ENCODE data around the gene FAM3D. TPM values are rescaled to one million over a fixed set of nuclear protein-coding genes. Genes with fewer than 3 reads are reported as not detected.

FAM3D gene
- total RNA-seq, 1 experiment from 2014 or later: not detected

DNA sequence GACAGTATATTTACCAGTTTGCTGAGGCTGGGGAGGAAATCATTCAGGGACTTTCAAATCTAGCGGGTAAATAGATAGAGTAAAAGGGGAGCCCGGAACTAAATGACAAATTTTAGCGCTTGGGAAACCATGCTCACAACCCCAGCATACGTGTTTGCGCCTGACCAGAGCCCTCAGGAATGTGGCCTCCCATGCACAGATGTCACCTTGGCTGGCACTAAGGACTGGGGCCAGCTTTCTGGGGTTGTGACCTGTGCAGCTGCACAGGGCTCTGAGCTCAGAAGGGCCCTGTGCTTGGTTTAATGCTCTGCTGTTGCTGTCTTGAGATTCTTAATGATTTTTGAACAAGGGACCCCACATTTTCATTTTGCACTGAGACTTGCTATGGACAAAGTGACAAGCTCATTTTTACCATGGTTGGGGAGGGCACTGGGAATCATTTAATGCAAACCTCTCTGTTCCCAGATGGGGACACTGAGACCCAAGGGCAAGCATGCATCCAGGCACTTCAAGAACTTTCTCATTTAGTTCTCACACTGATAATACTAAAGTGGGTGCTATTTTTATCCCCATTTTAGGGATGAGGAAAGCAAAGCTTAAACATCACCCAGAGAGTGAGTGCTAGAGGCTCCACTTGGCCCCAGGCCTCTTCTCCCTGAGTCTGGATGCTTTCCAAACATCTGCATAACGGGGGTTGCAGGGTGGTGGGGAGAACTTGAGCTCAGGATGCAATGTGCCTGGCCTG lies 45.3 kb downstream of the FAM3D start:
- in situ Hi-C loops (cut with HindIII; ENCODE audit: low pct_unique_long_range_greater_than_20kb, low sequenced_read_pairs): no loop called here
- DNase-seq (ENCODE audit: low read depth): no peak

DNA sequence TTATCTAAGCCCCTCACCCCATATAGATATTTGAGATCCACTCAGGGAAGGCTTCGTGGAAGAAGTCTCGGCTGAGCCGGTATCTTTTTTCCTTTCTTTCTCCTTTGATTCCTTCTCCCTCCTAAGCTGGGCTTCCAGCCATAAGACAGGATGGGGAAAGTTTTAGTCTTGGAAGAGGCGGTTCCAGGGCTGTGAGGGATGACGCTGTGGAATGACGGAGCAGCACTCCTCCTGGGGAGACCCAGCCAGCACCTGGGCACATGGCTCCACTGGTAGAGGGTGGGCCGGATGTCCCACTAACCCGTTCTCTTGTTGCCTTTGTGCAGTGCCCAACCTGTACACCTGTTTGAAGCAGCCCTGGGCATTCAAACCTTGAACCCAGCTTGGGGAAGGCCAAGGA lies 46.2 kb downstream of the FAM3D start:
- DNase-seq (ENCODE audit: low read depth): no peak
- in situ Hi-C loops (cut with HindIII; ENCODE audit: low pct_unique_long_range_greater_than_20kb, low sequenced_read_pairs): no loop called here

DNA sequence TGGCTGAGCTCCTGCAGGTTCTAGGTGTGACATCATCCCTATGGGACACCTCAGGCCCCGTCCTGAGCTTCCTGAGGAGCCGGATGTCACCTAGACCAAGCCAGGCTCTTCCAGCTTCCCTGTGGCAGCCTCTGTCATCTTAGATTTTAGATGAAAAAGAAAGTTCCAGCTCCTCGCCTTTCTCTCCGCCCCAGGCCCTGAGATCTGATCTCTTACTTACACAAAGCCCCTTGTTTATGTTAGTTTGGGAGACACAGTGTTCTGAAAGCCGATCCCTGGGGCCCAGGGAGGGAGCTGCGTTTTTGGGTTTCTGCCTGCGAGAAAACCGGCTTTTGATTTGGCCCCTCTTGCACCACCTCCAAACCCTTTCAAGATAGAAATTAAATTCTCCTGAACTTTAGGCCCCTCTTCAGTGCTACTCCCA lies 49.2 kb downstream of the FAM3D start:
- no peak for DNase-seq (ENCODE audit: low read depth)
- in situ Hi-C loops (cut with HindIII; ENCODE audit: low pct_unique_long_range_greater_than_20kb, low sequenced_read_pairs): no loop called here

DNA sequence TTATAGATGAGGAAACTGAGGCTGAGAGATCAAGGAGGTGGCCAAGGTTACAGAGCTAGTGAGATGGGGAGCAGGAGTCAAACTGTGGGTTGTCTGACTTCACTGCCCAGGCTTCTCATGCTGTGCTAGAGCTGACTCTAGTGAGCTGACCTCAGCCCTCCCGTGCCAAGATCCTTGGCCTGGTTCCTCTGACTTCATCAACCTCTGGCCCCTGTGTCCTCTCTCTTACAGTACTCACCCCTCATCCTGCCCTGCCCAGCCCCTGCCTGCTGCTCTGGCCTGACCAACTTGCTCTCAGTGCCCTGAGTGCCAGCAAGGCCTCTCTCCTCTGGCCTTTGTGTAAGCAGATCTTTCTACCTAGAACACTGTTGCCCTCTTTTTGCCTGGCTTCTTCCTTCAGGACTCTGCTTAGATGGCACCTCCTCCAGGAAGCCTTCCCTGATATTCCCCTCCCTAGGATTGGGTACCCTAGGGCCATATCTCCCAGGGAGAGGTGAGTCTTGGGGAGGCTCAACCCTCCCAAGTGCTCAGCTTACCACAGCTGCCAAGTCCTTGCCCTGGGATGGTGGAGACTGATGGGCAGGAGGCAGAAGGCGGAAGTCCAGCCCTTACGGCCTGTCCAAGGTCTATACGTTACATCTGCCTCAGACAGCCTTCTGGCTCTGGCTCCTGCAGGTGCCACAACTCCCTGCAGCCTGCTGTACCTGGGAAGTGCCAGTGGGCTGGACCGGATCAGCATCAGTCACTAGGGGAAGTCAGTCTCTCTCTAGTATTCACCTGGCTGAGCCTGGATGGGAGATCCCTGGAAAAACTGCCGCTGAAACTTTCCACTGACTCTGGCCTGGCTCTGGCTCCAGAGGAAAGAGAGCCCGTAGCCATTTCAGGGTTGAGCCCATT lies 53.1 kb downstream of the FAM3D start:
- in situ Hi-C loops (cut with HindIII; ENCODE audit: low pct_unique_long_range_greater_than_20kb, low sequenced_read_pairs): no loop called here
- DNase-seq (ENCODE audit: low read depth): no peak

DNA sequence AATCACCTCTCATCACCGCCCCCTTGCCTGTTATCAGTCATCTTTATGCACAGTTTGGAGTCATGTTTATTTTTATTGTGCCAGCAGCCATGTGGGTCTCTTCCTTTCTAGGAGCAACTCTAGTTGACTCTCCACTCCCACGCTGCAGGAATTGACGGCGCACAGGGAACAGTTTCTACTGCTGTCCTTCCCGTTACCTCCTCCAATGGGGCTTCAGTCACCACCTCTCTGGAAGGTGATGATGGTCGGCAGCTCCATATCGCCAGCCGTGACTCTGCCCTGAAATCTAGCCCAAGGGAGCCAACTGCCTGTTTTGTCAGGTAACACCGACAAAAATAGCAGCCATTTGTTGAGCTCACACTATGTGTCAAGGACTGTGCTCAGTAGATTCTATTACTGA lies 53.7 kb downstream of the FAM3D start:
- DNase-seq (ENCODE audit: low read depth): no peak
- in situ Hi-C loops (cut with HindIII; ENCODE audit: low pct_unique_long_range_greater_than_20kb, low sequenced_read_pairs): no loop called here

DNA sequence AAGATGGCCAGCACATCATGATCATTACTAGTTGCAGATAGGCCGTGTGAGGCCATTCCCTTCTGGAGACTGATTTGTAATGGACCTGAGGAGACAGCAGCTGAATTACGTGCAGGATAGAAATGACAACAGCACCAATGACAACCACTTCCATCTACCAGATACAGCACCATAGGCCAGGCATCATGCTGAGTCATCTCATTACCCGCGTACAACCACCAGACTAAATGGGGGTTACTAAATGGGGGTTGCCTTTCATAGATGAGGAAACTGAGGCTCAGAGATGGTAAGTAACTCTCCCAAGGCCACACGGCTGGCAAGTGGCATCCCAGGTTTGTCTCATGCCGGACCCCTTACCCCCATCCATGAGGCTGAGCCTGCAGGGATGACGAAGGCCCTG lies 56.6 kb downstream of the FAM3D start:
- DNase-seq (ENCODE audit: low read depth): peak; percentile 69
- in situ Hi-C loops (cut with HindIII; ENCODE audit: low pct_unique_long_range_greater_than_20kb, low sequenced_read_pairs): no loop called here

DNA sequence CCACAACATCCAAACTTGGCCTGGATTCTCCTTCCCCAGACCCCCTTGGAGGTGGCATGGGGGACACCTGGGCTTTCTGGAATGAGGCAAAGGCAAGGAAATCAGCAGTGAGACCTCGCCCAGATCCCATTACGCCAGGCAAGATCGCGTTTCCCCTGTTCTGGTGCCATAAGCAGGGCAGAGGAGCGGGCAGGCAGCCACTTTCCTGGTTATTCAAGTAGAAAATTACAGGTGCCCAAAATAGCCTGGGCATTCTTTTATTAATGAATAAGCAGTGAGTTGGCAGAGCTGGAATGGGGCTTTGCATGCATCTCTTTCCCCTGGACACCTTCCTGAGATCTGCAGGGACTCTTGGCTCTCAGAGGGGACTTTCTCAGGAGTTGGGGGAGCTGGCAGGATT lies 57.9 kb downstream of the FAM3D start:
- DNase-seq (ENCODE audit: low read depth): peak; percentile 81
- in situ Hi-C loops (cut with HindIII; ENCODE audit: low pct_unique_long_range_greater_than_20kb, low sequenced_read_pairs): no loop called here

DNA sequence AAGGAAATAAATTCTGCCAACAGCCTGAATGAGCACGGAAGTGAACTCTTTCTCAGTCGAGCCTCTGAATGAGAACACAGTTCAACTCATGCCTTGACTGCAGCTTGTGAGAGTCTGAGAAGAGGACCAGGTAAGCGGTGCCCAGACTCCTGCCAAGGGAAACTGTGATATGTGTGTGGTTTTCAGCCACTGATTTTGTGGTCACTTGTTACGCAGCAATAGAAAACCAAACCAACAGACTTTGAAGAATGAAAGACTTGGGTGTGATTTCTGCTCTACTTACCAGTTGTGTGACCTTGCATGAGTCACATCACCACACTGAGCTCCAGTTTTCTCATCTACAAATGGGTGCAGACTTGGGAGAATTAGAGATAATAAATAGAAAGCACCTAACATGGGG lies 58.8 kb downstream of the FAM3D start:
- DNase-seq (ENCODE audit: low read depth): peak; percentile 54
- in situ Hi-C loops (cut with HindIII; ENCODE audit: low pct_unique_long_range_greater_than_20kb, low sequenced_read_pairs): no loop called here

DNA sequence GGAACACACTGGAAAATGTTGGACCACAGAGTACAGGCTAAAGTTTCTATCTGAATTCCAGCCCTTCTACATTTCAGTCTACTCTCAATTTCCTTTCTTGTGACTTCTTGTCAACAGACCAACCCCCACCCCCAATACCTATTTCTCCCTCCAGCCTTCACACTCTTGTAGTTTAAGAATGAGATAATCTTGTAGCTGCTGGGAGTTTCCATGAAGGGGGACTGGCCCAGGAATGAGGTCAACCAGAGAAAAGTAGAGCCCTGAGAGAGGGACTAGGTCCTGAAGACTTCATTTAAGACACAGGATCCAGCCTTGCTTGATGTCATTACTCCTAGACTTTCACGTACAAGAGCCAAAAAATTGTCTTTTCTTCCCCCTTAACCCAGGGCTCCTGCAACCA lies 59.9 kb downstream of the FAM3D start:
- DNase-seq (ENCODE audit: low read depth): no peak
- in situ Hi-C loops (cut with HindIII; ENCODE audit: low pct_unique_long_range_greater_than_20kb, low sequenced_read_pairs): no loop called here

DNA sequence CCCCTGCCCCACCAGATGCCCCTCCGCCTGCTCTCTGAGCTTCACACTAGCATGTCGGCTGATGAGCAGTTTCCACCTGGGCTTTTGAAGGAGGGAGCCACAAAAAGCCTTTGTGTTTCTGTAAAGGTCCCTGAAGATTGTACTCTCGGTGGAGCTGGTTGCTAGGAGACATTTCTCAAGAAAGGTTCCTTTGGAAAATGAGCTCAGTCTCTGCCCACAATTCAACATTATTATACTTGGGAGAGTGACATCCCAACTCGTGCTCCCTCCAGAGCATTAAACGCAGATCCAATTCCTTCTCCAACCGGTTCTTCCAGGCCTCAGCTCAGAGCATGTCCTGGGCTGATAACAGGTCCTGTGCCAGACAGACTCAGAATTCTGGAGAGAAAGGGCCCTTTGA lies 62.5 kb downstream of the FAM3D start:
- no peak for DNase-seq (ENCODE audit: low read depth)
- in situ Hi-C loops (cut with HindIII; ENCODE audit: low pct_unique_long_range_greater_than_20kb, low sequenced_read_pairs): no loop called here

DNA sequence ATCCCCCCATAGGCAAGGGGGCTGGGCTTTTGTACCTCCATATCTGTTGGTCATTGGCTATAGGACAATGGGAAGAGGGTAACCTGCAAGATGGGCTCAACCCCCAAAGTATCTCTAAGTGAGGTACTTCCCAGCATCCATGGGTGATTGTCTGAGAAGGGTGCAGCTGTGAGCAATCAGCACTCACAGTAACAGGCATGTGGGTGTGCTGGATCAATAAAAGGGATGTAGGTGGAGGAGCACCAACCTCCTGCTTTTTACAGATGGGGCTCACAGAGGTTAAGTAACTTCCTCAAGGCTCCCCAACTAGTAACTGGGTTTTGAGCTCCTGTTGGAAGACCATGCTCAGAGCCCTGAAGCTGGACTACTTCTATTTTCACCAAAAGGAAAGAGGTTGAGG lies 63.0 kb downstream of the FAM3D start:
- in situ Hi-C loops (cut with HindIII; ENCODE audit: low pct_unique_long_range_greater_than_20kb, low sequenced_read_pairs): no loop called here
- no peak for DNase-seq (ENCODE audit: low read depth)

DNA sequence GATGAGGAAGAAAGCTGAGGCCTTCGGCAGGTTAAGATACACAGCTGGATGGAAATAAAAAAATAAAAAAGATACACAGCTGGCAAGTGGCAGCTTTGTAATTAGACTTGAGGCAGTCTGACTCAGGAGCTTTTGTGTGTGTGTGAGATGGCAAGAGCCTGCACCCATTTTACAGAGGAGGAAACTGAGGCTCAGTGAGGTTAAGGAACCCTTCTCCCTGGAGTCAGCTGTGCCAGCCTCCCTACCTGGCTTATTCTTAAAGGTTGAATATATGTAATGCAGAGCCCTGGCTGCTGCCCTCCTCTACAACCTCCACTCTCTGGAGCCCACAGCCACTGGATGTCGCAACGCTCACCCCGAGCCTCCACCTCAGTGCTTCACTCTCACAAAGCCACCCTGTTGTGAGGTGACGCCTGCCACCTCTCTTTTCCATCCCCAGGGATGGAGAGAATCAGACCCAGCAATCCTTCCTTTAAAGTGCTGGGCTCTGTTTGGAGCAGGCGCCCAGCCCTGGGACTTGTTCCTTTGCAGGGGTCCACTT lies 68.7 kb downstream of the FAM3D start:
- no peak for DNase-seq (ENCODE audit: low read depth)
- in situ Hi-C loops (cut with HindIII; ENCODE audit: low pct_unique_long_range_greater_than_20kb, low sequenced_read_pairs): no loop called here

DNA sequence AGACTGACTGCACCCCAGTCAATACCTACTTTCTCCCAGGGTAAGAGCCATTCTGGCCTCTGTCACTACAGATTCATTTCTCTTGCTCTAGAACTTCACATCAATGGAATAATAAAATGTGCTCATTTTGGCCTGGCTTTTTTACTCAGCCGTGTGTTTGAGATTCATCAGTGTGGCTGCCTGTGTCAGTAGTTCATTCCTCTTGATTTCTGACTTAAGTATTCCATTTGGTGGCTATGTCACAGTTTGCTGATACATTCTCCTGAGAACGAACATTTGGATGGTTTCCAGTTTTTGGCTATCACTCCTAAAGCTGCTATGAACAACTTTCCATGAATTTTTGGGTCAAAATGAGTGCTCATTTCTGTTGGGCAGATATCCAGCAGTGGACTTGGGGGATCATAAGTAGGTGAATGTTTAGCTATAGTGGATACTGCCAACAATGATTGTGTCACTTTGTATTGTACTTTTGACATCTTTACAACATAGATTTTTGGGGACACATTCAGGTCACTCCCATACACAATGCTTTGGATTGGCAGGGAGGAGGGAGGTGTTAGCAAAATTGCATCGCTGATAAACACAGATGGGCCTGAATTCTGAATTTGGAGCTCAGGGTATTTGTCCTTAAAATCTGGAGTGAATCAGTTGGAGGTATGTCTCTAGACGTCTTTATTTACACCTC lies 69.6 kb downstream of the FAM3D start:
- in situ Hi-C loops (cut with HindIII; ENCODE audit: low pct_unique_long_range_greater_than_20kb, low sequenced_read_pairs): no loop called here
- no peak for DNase-seq (ENCODE audit: low read depth)

DNA sequence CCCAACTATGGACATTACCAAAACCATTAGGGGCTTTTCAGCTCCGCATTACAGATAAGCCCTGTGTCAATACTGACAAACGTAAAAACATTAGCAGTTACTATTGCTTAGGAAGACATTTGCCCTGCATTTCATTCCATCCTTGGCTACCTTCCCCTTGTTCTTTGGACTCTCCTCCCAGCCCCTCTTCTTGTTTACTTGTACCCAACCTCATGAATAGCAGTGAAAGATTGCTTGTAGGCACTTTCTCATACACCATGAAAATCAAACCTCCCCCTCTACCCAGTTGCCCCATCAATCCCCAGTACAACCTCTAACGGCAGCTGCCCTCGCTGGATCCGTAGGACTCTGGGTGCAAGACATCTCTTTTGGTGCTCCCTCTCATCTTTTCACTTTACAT lies 72.5 kb downstream of the FAM3D start:
- DNase-seq (ENCODE audit: low read depth): no peak
- in situ Hi-C loops (cut with HindIII; ENCODE audit: low pct_unique_long_range_greater_than_20kb, low sequenced_read_pairs): no loop called here

DNA sequence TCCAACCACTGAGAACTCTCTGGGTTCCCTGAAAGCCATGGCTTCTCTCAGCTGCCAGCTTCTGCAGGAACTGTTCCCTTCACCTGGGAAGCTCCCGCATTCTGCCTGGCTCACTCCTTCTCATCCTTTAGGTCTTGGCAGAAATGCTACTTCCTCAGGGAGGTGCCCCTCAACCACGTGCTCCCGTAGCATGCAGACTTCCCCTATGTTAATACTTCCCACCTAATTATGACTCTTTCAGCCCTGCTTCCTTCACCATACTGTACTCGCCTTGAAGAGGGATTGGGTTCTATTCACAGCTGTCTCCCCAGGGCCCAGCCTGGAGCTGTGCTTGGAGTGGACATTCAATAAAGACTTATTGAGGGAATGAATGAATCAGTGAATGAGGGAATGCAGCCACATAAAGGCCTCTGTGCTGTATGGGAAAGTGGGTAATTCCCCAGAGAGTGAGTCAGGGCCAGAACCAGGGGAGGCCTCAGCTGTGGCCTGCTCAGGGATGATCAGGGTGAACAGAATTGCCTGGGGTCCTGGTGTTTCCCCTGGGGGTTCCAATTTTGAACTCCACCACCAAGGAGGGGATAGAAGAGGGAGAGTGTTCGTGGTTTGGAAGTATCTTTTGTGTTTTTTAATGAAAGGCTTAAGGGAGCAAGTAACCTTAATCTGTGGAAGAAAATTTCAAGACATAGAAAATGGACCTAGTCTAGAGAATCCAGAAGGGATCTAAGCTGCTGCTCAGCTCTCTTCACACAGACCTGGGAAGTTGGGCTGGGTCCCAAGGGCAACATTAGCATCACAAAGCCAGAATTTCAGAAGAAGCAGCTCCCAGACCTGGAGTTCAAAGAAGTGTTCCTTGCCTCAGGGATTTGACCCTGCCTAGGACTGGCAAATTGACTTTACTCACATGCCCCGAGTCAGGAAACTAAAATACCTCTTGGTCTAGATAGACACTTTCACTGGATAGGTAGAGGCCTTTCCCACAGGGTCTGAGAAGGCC lies 74.8 kb downstream of the FAM3D start:
- DNase-seq (ENCODE audit: low read depth): no peak
- in situ Hi-C loops (cut with HindIII; ENCODE audit: low pct_unique_long_range_greater_than_20kb, low sequenced_read_pairs): no loop called here

DNA sequence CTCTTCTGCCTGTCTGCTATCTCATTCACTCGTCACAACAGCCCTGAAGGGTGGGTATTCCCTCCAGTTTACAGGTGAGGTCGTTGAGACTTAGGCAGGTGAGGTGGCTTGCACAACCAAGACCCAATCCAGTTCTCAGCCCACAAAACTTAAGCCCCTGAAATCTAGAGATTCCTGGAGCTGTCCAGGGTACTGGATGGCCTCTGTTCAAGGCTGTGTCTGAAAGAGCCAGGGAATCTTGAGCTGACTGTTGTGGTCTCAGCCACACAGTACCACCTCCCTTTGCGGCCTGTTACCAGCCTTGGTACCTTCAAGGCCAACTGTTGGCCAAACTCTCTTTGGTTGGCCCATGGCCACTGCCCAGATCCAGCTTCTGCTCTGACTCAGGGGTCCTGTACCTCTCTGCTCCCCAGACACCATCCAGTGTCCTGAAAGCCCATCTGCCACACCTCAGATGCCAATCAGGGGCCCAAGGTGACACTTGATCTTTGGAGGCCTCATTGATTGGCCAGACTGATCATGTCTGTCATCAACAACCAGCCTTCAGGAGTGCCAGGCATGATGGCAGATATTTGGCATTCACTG lies 78.5 kb downstream of the FAM3D start:
- in situ Hi-C loops (cut with HindIII; ENCODE audit: low pct_unique_long_range_greater_than_20kb, low sequenced_read_pairs): no loop called here

DNA sequence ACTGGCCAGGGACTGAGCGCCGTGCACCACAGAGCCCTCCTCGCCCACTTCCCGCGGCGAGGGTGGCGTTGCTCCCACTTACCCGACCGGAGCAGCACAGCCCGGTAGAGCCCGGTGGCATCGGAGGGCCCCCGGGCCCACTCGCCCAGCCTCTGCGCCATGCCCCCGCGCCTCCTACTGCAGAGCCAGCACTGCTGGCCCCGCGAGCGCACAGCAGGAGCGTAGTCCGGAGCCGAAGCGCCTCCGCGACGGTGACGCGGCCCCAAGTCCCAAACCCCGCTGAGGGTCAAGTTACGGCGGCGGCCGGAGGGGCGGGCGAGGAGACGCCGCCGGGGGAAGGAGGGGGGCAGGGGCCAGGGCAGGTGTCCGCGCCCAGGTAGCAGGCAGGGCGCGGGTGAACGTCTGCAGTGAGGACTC lies 79.8 kb downstream of the FAM3D start:
- in situ Hi-C loops (cut with HindIII; ENCODE audit: low pct_unique_long_range_greater_than_20kb, low sequenced_read_pairs): no loop called here
- DNase-seq (ENCODE audit: low read depth): no peak

More for the DNA sequence above, 78.5 kb downstream of the FAM3D start:
- peak; percentile 26 for DNase-seq (ENCODE audit: low read depth)
